ENCODE data around the gene CYP27C1. TPM values are rescaled to one million over a fixed set of nuclear protein-coding genes. Genes with fewer than 3 reads are reported as not detected.
"Not testable (repeated sequence)": the region's sequence is repeated elsewhere in the genome, so short reads cannot be mapped to it uniquely, and the experiment has no call there.

The CYP27C1 gene
- total RNA-seq, 2 experiments from 2014 or later = not detected

GRCh38 chr2:127233710-127234109 is 13.6 kb upstream of the CYP27C1 start:
- Mint-ChIP-seq H3K9me3 (ENCODE audit: insufficient read depth) (peaks cover 12% of the 10 kb centered on the region), H3K4me1 (ENCODE audit: low read depth) (no peaks in the 10 kb centered on the region), H3K36me3 (ENCODE audit: low read depth) (no peaks in the 10 kb centered on the region), H3K27ac (no peak overlapping the region), H3K4me3 (no peak overlapping the region), H3K27me3 (ENCODE audit: low read depth) (no peaks in the 10 kb centered on the region)
- ATAC-seq (no peak), DNase-seq (no peak)
- ChIA-PET POLR2A (no interaction called here), CTCF (no interaction called here)

GRCh38 chr2:127231130-127231865 is 11.2 kb upstream of the CYP27C1 start:
- H3K4me1 Mint-ChIP-seq (ENCODE audit: low read depth) = no peaks in the 10 kb centered on the region

GRCh38 chr2:127229555-127229954 is 9.5 kb upstream of the CYP27C1 start:
- no peak for DNase-seq
- ChIA-PET CTCF (no interaction called here), POLR2A (no interaction called here)
- H3K4me1 Mint-ChIP-seq (ENCODE audit: low read depth) = no peaks in the 10 kb centered on the region
- no peaks in the 10 kb centered on the region for H3K36me3 Mint-ChIP-seq (ENCODE audit: low read depth)
- H3K27me3 Mint-ChIP-seq (ENCODE audit: low read depth) = peaks cover 14% of the 10 kb centered on the region
- no peak overlapping the region for H3K27ac Mint-ChIP-seq
- H3K9me3 Mint-ChIP-seq (ENCODE audit: insufficient read depth) = no peaks in the 10 kb centered on the region
- ATAC-seq = no peak
- no peak overlapping the region for H3K4me3 Mint-ChIP-seq

More at GRCh38 chr2:127231130-127231865, 11.2 kb upstream of the CYP27C1 start:
- Mint-ChIP-seq H3K27me3 (ENCODE audit: low read depth) (peaks cover 2% of the 10 kb centered on the region), H3K9me3 (ENCODE audit: insufficient read depth) (no peaks in the 10 kb centered on the region), H3K4me3 (no peak overlapping the region), H3K36me3 (ENCODE audit: low read depth) (no peaks in the 10 kb centered on the region), H3K27ac (no peak overlapping the region)
- DNase-seq (no peak), ATAC-seq (no peak)
- ChIA-PET POLR2A (no interaction called here), CTCF (no interaction called here)

- ChIA-PET POLR2A (no interaction called here), CTCF (interaction anchor here (0.5 kb wide), 1 partner anchor 1906 kb away, joined by 3 read pairs; no protein-coding TSS in a partner anchor)
- Mint-ChIP-seq H3K27ac (no peak overlapping the region), H3K27me3 (ENCODE audit: low read depth) (peaks cover 24% of the 10 kb centered on the region), H3K36me3 (ENCODE audit: low read depth) (no peaks in the 10 kb centered on the region), H3K9me3 (ENCODE audit: insufficient read depth) (no peaks in the 10 kb centered on the region), H3K4me3 (no peak overlapping the region), H3K4me1 (ENCODE audit: low read depth) (no peaks in the 10 kb centered on the region)
- no peak for DNase-seq
- no peak for ATAC-seq
Measured at GRCh38 chr2:127228102-127228501, 8.0 kb upstream of the CYP27C1 start.

GRCh38 chr2:127227264-127227660 is 7.2 kb upstream of the CYP27C1 start:
- DNase-seq; H3K36me3 Mint-ChIP-seq (ENCODE audit: low read depth); CTCF ChIA-PET; POLR2A ChIA-PET; H3K9me3 Mint-ChIP-seq (ENCODE audit: insufficient read depth); H3K4me1 Mint-ChIP-seq (ENCODE audit: low read depth); H3K27ac Mint-ChIP-seq; ATAC-seq; H3K4me3 Mint-ChIP-seq: not testable (repeated sequence)
- peaks cover 29% of the 10 kb centered on the region for H3K27me3 Mint-ChIP-seq (ENCODE audit: low read depth)

GRCh38 chr2:127226520-127227263 is 6.6 kb upstream of the CYP27C1 start:
- peaks cover 29% of the 10 kb centered on the region for H3K27me3 Mint-ChIP-seq (ENCODE audit: low read depth)
- no peak overlapping the region for H3K4me3 Mint-ChIP-seq
- no peaks in the 10 kb centered on the region for H3K9me3 Mint-ChIP-seq (ENCODE audit: insufficient read depth)
- CTCF ChIA-PET = no interaction called here
- ATAC-seq = peak; percentile 36
- POLR2A ChIA-PET = no interaction called here
- no peak overlapping the region for H3K27ac Mint-ChIP-seq
- H3K4me1 Mint-ChIP-seq (ENCODE audit: low read depth) = no peaks in the 10 kb centered on the region
- no peak for DNase-seq
- H3K36me3 Mint-ChIP-seq (ENCODE audit: low read depth) = no peaks in the 10 kb centered on the region

- Mint-ChIP-seq H3K27me3 (ENCODE audit: low read depth) (peaks cover 29% of the 10 kb centered on the region), H3K4me3 (no peak overlapping the region), H3K27ac (no peak overlapping the region), H3K4me1 (ENCODE audit: low read depth) (no peaks in the 10 kb centered on the region), H3K9me3 (ENCODE audit: insufficient read depth) (no peaks in the 10 kb centered on the region), H3K36me3 (ENCODE audit: low read depth) (no peaks in the 10 kb centered on the region)
- ATAC-seq (no peak), DNase-seq (no peak)
- POLR2A ChIA-PET = no interaction called here
- CTCF ChIA-PET = no interaction called here
Measured at GRCh38 chr2:127226132-127226519, 6.0 kb upstream of the CYP27C1 start.

GRCh38 chr2:127225186-127225960 is 5.3 kb upstream of the CYP27C1 start:
- ATAC-seq (no peak), DNase-seq (no peak)
- ChIA-PET CTCF (no interaction called here), POLR2A (no interaction called here)
- Mint-ChIP-seq H3K27me3 (ENCODE audit: low read depth) (peaks cover 35% of the 10 kb centered on the region), H3K27ac (no peak overlapping the region), H3K4me3 (no peak overlapping the region), H3K36me3 (ENCODE audit: low read depth) (no peaks in the 10 kb centered on the region), H3K9me3 (ENCODE audit: insufficient read depth) (no peaks in the 10 kb centered on the region), H3K4me1 (ENCODE audit: low read depth) (peaks cover 5% of the 10 kb centered on the region)

- H3K36me3 Mint-ChIP-seq (ENCODE audit: low read depth); POLR2A ChIA-PET; H3K27ac Mint-ChIP-seq; DNase-seq; ATAC-seq; CTCF ChIA-PET; H3K4me1 Mint-ChIP-seq (ENCODE audit: low read depth); H3K4me3 Mint-ChIP-seq; H3K9me3 Mint-ChIP-seq (ENCODE audit: insufficient read depth): not testable (repeated sequence)
- H3K27me3 Mint-ChIP-seq (ENCODE audit: low read depth) = peaks cover 40% of the 10 kb centered on the region
Measured at GRCh38 chr2:127224135-127224534, 4.0 kb upstream of the CYP27C1 start.

- H3K4me1 Mint-ChIP-seq (ENCODE audit: low read depth) = peaks cover 11% of the 10 kb centered on the region
- ChIA-PET CTCF (no interaction called here), POLR2A (no interaction called here)
- DNase-seq (no peak), ATAC-seq (no peak)
- H3K36me3 Mint-ChIP-seq (ENCODE audit: low read depth) = no peaks in the 10 kb centered on the region
- H3K9me3 Mint-ChIP-seq (ENCODE audit: insufficient read depth) = no peaks in the 10 kb centered on the region
- peaks cover 69% of the 10 kb centered on the region for H3K27me3 Mint-ChIP-seq (ENCODE audit: low read depth)
- H3K4me3 Mint-ChIP-seq = peak overlapping the region; percentile 62
- H3K27ac Mint-ChIP-seq = no peak overlapping the region
Measured at GRCh38 chr2:127220768-127221527, 849 bp upstream of the CYP27C1 start.

- CTCF ChIA-PET = no interaction called here
- ATAC-seq (peak; percentile 49), DNase-seq (no peak)
- Mint-ChIP-seq H3K4me3 (peak overlapping the region; percentile 12), H3K36me3 (ENCODE audit: low read depth) (no peaks in the 10 kb centered on the region), H3K4me1 (ENCODE audit: low read depth) (peaks cover 11% of the 10 kb centered on the region), H3K9me3 (ENCODE audit: insufficient read depth) (no peaks in the 10 kb centered on the region), H3K27me3 (ENCODE audit: low read depth) (peaks cover 62% of the 10 kb centered on the region), H3K27ac (no peak overlapping the region)
- POLR2A ChIA-PET = no interaction called here
Measured at GRCh38 chr2:127219171-127220070, 678 bp downstream of the CYP27C1 start.

Measured in activated CD8-positive, alpha-beta T cell treated with anti-CD3 and anti-CD28 coated beads, Interleukin-2, amount 10 ng/mL, durations not matched to agents 7 days and 5 days (primary cell).